HG02623 (cell line): ENCODE measurements around the gene MBD3L4.
"Not testable (repeated sequence)": the region's sequence is repeated elsewhere in the genome, so short reads cannot be mapped to it uniquely, and the experiment has no call there.

Source experiments
- ATAC-seq: cut with Tn5 transposase; IDR thresholded peaks from one replicate; pipeline ENCODE4 v1.9.1; 2021; ENCODE audit warnings: moderate library complexity; ENCODE audit not compliant: unreplicated experiment

MBD3L4 gene

GRCh38 chr19:7051421-7051820 is 11.4 kb upstream of the MBD3L4 start:
- ATAC-seq: not testable (repeated sequence)

DNA sequence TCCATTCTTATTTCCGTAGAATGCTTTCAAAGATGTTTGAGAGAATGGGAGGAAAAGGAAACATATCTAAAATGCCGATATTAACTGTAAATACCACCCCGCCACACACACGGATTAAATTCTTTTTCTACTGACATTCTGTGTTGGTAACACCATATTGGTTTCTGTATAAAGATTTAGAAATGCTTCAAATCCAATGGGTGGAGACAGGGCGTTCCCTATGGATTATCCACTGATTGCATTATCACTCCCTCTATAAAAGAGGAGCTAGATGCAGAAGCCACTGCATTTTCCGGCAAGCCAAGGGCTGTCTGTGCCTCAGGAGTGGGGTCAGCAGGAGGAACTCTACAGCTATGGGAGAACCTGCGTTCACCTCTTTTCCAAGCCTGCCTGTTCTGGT is 9.0 kb upstream of the MBD3L4 start, which contains the start of gene MBD3L2:
Gene MBD3L2 (plus strand): TSS at position 301 of the 400 bp plus-strand sequence. CDS start 53 bp downstream, at position 354.
- ATAC-seq: not testable (repeated sequence)

DNA sequence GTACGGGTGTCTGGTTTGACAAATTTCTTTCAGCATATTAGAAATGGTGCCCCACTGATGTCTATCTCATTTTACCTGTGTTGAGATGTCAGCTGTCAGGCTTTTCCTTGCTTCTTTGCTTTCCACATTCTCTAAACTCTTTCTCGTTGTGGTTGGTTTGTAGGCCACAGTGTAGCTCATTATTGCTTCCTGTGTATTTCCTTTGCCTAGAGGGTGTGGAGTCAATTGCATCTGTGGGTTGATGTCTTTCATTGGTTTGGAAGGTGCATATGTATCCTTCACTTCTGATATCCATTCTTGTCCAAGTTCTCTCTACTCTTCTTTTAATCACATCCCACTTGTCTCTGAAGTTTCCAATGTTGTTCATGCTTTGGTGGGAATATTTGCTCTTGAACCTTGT is 1.6 kb upstream of the MBD3L4 start:
- not testable (repeated sequence) for ATAC-seq

DNA sequence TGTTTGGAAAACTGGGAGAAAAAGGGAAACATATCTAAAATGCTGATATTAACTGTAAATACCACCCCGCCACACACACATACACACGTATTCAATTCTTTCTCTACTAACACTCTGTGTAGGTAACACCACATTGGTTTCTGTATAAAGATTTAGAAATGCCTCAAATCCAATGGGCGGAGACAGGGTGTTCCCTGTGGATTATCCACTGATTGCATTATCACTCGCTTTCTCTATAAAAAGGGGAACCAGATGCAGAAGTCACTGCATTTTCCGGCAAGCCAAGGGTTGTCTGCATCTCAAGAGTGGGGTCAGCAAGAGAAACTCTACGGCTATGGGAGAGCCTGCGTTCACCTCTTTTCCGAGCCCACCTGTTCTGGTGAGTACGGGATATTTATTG is 9.7 kb downstream of the MBD3L4 start, which contains the start of gene MBD3L5:
Gene MBD3L5 (plus strand): TSS at position 301 of the 400 bp plus-strand sequence. CDS start 34 bp downstream, at position 335.
- ATAC-seq: not testable (repeated sequence)

- ATAC-seq: not testable (repeated sequence)
Measured at GRCh38 chr19:7028790-7029189, 11.2 kb downstream of the MBD3L4 start.

DNA sequence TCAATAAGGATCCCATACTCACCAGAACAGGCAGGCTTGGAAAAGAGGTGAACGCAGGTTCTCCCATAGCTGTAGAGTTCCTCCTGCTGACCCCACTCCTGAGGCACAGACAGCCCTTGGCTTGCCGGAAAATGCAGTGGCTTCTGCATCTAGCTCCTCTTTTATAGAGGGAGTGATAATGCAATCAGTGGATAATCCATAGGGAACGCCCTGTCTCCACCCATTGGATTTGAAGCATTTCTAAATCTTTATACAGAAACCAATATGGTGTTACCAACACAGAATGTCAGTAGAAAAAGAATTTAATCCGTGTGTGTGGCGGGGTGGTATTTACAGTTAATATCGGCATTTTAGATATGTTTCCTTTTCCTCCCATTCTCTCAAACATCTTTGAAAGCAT is 18.6 kb downstream of the MBD3L4 start, which contains the start of gene MBD3L2B:
Gene MBD3L2B (minus strand): TSS at position 101 of the 400 bp plus-strand sequence. CDS start 34 bp downstream, at position 67.
- not testable (repeated sequence) for ATAC-seq

DNA sequence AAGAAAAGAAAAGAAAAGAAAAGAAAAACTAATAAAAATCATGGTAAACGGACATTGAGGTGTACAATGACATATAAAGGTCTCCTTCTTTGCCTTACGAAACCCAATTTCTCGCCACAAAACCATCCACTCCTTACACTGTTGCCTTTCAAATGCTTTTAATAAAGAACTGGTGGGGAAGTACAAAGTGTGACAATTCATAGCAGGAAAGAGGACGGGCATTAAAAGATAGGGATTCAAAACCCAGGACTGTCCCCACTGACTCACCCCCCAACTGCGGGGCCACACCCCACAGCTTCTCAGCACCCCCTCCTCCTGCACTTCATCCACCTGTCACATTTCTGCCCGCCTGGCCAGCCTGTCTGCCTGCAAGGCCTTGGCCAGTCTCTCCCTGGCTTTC is 21.2 kb downstream of the MBD3L4 start:
- no peak for ATAC-seq

- ATAC-seq: no peak
Measured at GRCh38 chr19:7013678-7014077, 26.3 kb downstream of the MBD3L4 start.

- no peak for ATAC-seq
Measured at GRCh38 chr19:7010722-7011593, 29.0 kb downstream of the MBD3L4 start.

DNA sequence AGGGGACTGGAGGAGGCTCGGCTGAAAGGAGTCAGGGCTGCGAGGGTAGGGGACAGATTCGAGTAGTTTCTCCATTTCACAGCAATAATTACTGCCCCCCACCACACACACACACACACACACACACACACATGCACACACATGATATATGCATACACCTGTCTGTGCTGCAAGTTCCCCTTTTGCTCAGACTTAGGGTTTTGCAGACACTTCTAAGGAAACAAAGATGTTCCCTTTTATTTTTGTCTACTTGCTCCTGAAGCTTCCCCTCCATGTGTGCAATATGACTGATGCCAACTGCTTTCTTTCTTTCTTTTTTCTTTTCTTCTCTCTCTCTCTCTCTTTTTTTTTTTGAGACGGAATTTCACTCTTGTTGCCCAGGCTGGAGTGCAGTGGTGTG is 32.1 kb downstream of the MBD3L4 start:
- ATAC-seq: no peak

- no peak for ATAC-seq
Measured at GRCh38 chr19:7006135-7006704, 33.8 kb downstream of the MBD3L4 start.

DNA sequence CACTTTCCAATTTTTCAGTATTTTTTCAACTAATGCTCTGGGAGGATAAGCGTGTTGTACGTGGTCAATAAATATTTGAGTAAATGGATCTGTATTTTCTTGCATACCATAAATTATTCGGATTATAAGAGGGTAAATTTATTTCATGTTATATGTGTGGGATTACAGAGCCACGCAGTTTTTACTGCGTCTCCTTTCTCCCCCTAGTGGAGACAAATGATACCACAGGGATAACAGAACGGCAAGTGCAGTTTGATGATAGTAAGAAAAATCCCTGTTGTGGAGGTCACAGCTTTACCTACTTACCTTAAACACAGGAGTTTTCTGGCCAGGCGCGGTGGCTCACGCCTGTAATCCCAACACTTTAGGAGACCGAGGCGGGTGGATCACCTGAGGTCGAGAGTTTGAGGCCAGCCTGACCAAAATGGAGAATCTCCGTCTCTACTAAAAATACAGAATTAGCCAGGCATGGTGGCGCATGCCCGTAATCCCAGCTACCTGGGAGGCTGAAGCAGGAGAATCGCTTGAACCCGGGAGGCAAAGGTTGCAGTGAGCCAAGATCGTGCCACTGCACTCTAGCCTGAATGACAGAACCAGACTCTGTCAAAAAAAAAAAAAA is 35.6 kb downstream of the MBD3L4 start:
- ATAC-seq: no peak

DNA sequence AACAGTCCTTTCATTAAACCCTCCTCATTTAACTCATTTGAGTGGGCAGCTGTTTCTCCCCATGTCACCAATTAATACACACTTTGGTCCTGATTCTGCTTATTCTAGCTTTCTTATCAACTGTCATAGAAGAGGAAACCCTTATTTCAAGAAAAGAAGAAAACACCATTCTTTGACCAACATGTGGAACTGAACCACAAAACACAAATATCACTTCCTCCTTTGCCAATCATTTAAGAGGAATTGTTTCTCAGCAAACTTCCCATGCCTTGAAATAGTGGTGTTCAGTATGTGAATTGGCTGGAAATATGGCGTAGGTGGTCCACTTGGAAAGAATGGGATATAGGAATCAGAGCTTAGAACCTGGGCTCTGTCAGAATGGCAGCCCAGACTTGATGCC is 39.2 kb downstream of the MBD3L4 start:
- no peak for ATAC-seq

- ATAC-seq: no peak
Measured at GRCh38 chr19:7000333-7000732, 39.6 kb downstream of the MBD3L4 start.

GRCh38 chr19:6999933-7000332 is 40.0 kb downstream of the MBD3L4 start:
- ATAC-seq: no peak

DNA sequence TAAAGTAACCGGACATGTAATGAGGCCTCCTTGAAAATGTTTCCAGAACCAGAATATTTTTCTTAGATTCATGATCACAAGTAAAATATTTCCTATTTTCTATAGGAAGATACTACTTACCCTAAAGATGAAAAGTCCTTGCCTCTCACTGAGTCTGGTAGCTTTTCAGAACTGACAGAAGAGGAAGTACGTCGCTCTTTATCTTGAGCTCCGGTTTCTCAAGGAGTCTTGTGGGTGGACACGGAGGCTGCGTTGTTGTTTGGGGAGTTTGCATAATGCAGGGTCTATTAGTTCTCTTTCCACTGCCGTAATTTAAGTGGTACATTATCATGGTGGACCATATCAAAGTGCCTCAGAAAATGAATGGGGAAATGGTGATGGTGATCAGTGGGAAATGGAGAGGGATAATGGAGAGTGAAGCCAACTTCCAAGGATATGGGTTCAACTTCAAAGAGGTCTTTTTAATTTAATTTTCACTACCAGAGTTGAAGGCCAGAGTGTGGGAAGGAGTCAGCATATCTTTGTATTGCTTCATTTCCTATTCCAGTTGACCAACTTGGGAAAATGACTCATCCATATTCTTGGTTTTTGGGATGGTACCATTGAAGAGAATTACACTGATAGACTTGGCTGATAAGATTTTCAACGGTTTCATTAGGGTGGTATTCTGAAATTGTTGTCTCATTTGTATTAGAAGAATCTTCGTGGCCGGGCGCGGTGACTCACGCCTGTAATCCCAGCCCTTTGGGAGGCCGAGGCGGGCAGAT is 42.1 kb downstream of the MBD3L4 start:
- no peak for ATAC-seq

DNA sequence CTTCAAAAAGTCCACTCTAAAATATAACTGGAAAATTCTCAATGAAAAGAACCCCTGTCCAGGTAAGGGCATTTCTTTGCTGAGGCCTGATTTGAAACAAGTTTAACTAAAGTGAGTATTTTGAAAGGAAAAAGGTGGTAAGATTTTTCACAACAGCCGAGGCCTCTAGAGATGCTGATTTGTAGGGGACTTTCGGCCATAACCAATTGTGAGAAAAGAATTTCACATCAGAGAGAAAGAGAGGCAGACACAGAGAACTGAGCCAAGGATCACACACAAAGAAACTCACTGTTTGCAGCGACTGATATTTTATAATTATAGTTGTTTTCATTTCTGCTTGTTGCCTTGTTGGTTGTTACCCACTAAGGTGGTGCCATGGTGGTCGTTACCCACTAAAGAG is 43.2 kb downstream of the MBD3L4 start:
- ATAC-seq: no peak

GRCh38 chr19:6995054-6995453 is 44.9 kb downstream of the MBD3L4 start:
- no peak for ATAC-seq

DNA sequence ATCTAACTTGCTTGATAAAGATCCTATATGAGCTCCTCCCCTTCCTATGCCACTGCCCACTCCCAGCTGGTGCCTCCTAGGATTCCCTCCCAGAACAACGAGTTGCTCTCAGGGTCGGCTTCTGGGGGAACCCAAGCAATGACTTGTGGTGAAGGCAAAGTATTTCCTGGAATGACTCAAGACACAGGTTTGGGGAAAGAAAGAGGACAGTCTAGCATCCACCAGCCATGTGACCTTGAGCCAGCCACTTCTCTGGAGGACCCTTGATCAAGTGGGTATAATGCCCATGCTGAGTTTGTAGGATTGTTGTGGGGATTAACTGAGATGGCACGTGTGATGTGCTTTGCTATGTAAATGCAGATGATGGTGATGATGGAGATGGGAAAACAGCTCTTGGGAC is 51.7 kb downstream of the MBD3L4 start:
- ATAC-seq: no peak

DNA sequence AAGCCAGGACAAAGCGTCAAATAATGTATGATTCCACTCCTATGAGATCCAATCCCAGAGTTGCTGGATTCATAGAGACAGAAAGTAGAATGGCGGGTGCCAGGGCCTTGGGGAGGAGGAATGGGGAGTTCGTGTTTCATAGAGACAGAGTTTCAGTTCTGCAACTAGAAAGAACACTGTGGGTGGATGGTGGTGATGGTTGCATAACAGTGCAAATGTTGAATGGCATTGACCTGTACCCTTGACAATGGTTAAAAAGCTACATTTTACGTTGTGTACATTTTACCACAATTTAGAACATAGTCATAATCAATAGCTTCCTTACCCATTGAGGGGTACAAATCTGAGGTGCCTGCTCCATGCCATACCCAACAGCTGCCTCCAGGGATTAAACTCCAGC is 52.1 kb downstream of the MBD3L4 start:
- no peak for ATAC-seq
